K562 treated with DMSO at 1 percent for 24 hours (cell line): Measurements from ENCODE around the gene FKBP4. TPM values are rescaled to one million over a fixed set of nuclear protein-coding genes. Genes with fewer than 3 reads are reported as not detected.

Experiments
- total RNA-seq: library from RNA; unstranded; fragments of 300-600 nt; gene quantifications from 2 replicates; pipeline ENCODE4 v1.2.3, GENCODE V29; 2022; ENCODE audit warnings: low read depth; ENCODE audit not compliant: insufficient read depth

The FKBP4 gene
- total RNA-seq = 26.6 TPM in 2 replicates

GRCh38 chr12:2794736-2795289, at the start of gene FKBP4:
Gene FKBP4, plus strand, starts transcription at chr12:2794970. Its CDS starts 170 bp downstream, at chr12:2795140.

GRCh38 chr12:2812290-2813213, 17.8 kb downstream of the FKBP4 start, which contains the start of gene ITFG2:
Gene ITFG2, plus strand, starts transcription at chr12:2812668. Its CDS starts 93 bp downstream, at chr12:2812761.

GRCh38 chr12:2834581-2835491, 40.1 kb downstream of the FKBP4 start, which contains the start of gene NRIP2:
Gene NRIP2, minus strand, starts transcription at chr12:2835035. Its CDS starts 52 bp downstream, at chr12:2834983.

Other genes with a start within 250 kb of the FKBP4 start
- 10.6 and 11.2 TPM in 2 replicates for gene ITFG2, start 17.7 kb downstream of the FKBP4 start, total RNA-seq
- 0.44 TPM in 1 of 2 replicates, not detected in the other for gene NRIP2, start 40.1 kb downstream of the FKBP4 start, total RNA-seq
- gene TEX52, start 62.1 kb downstream of the FKBP4 start, total RNA-seq = not detected in 2 replicates
- 45.9 and 47.9 TPM in 2 replicates for gene FOXM1, start 82.2 kb downstream of the FKBP4 start, total RNA-seq
- gene RHNO1, start 82.3 kb downstream of the FKBP4 start, total RNA-seq = 18.7 and 19.0 TPM in 2 replicates
- 10.6 and 11.0 TPM in 2 replicates for gene TULP3, start 95.9 kb downstream of the FKBP4 start, total RNA-seq
- gene TEAD4, start 164.4 kb downstream of the FKBP4 start, total RNA-seq = 16.9 and 22.5 TPM in 2 replicates